CD1c-positive myeloid dendritic cell (primary cell): ENCODE results near the gene OTOP2.
"Not testable (repeated sequence)": the region's sequence is repeated elsewhere in the genome, so short reads cannot be mapped to it uniquely, and the experiment has no call there.

Experiments
- DNase-seq: peaks from one replicate; pipeline ENCODE4 v3.0.0-alpha.2; 2016; ENCODE audit errors: extremely low spot score

The OTOP2 gene

GRCh38 chr17:74900208-74900607, 23.9 kb upstream of the OTOP2 start:
- DNase-seq = no peak

- no peak for DNase-seq
These were observed 22.5 kb upstream of the OTOP2 start for GRCh38 chr17:74901353-74902135.

GRCh38 chr17:74903034-74903433, 21.0 kb upstream of the OTOP2 start:
- no peak for DNase-seq

- DNase-seq = no peak
These were observed 20.4 kb upstream of the OTOP2 start for GRCh38 chr17:74903671-74904070.

GRCh38 chr17:74904687-74905409, 19.2 kb upstream of the OTOP2 start:
- no peak for DNase-seq

- not testable (repeated sequence) for DNase-seq
These were observed 17.8 kb upstream of the OTOP2 start for GRCh38 chr17:74906214-74906793.

GRCh38 chr17:74907012-74907411, 17.1 kb upstream of the OTOP2 start:
- no peak for DNase-seq

GRCh38 chr17:74909097-74909496, 15.0 kb upstream of the OTOP2 start:
- not testable (repeated sequence) for DNase-seq

- DNase-seq = not testable (repeated sequence)
These were observed 12.7 kb upstream of the OTOP2 start for GRCh38 chr17:74911423-74911822.

- no peak for DNase-seq
These were observed 7.8 kb upstream of the OTOP2 start for GRCh38 chr17:74916136-74916850.

- DNase-seq = no peak
These were observed 7.2 kb upstream of the OTOP2 start for GRCh38 chr17:74916851-74917199.

GRCh38 chr17:74917430-74917829, 6.6 kb upstream of the OTOP2 start:
- peak; percentile 46 for DNase-seq

- DNase-seq = no peak
These were observed 5.2 kb upstream of the OTOP2 start for GRCh38 chr17:74918906-74919305.

GRCh38 chr17:74919440-74920305, 4.4 kb upstream of the OTOP2 start:
- DNase-seq = no peak

- no peak for DNase-seq
These were observed 3.8 kb upstream of the OTOP2 start for GRCh38 chr17:74920306-74920620.

- DNase-seq = no peak
These were observed 3.4 kb upstream of the OTOP2 start for GRCh38 chr17:74920642-74921025.

- DNase-seq = no peak
These were observed 2.9 kb upstream of the OTOP2 start for GRCh38 chr17:74921026-74921681.

- no peak for DNase-seq
These were observed 2.3 kb upstream of the OTOP2 start for GRCh38 chr17:74921769-74922168.

GRCh38 chr17:74922172-74922571, 1.9 kb upstream of the OTOP2 start:
- DNase-seq = no peak

GRCh38 chr17:74922694-74923537, 1.2 kb upstream of the OTOP2 start, which contains the start of gene USH1G:
TSS of gene USH1G (minus strand) at chr17:74923255. CDS start at chr17:74923073, 182 bp downstream.
- DNase-seq = no peak
